Loucy (cell line): ENCODE results near the gene STX19.

Experiments used
- H2AFZ ChIP-seq: fragments of 200-600 bp; sonication (generic); 2 replicates; pipeline ENCODE4 v1.6.0; 2016; ENCODE audit warnings: antibody characterized with exemption, mild to moderate bottlenecking, low read length, moderate library complexity
- H3F3A ChIP-seq: fragments of 200-600 bp; 2 replicates; pipeline ENCODE4 v1.6.0; 2016; ENCODE audit warnings: antibody characterized with exemption, low read depth, mild to moderate bottlenecking
- H3K27me3 ChIP-seq: fragments of 200-600 bp; sonication (generic); 2 replicates; pipeline ENCODE4 v1.6.1; 2014; ENCODE audit warnings: low read length, mild to moderate bottlenecking; ENCODE audit not compliant: insufficient read depth, poor library complexity, severe bottlenecking
- H3K36me3 ChIP-seq: fragments of 200-600 bp; sonication (generic); 2 replicates; pipeline ENCODE4 v1.6.1; 2016; ENCODE audit warnings: low read length; ENCODE audit not compliant: insufficient read depth
- H3K4me1 ChIP-seq: fragments of 200-600 bp; sonication (generic); 2 replicates; pipeline ENCODE4 v1.5.1; 2014; ENCODE audit warnings: low read length, mild to moderate bottlenecking; ENCODE audit not compliant: insufficient read depth, poor library complexity, severe bottlenecking
- H3K4me2 ChIP-seq: fragments of 200-600 bp; sonication (generic); 2 replicates; pipeline ENCODE4 v1.6.0; 2014; ENCODE audit warnings: antibody characterized with exemption, low read length, low read depth, mild to moderate bottlenecking; ENCODE audit not compliant: poor library complexity, severe bottlenecking
- H3K4me3 ChIP-seq: fragments of 200-600 bp; sonication (generic); 2 replicates; pipeline ENCODE4 v1.5.1; 2014; ENCODE audit warnings: low read length, mild to moderate bottlenecking, mixed read lengths; ENCODE audit not compliant: poor library complexity, severe bottlenecking
- H3K79me2 ChIP-seq: fragments of 200-600 bp; sonication (generic); 2 replicates; pipeline ENCODE4 v1.6.1; 2014; ENCODE audit warnings: low read length; ENCODE audit not compliant: insufficient read depth
- H3K9ac ChIP-seq: fragments of 200-600 bp; sonication (generic); 2 replicates; pipeline ENCODE4 v1.6.0; 2014; ENCODE audit warnings: mild to moderate bottlenecking, low read depth, low read length, moderate library complexity; ENCODE audit not compliant: poor library complexity, severe bottlenecking
- H3K9me2 ChIP-seq: fragments of 200-600 bp; sonication (generic); replicated peaks from 2 replicates; pipeline ENCODE4 v1.6.1; 2016; ENCODE audit warnings: low read depth, low read length, mixed read lengths
- H3K9me3 ChIP-seq: fragments of 200-600 bp; sonication (generic); 2 replicates; pipeline ENCODE4 v1.6.1; 2014; ENCODE audit warnings: mild to moderate bottlenecking, antibody characterized with exemption, low read length, low read depth; ENCODE audit not compliant: insufficient read depth
- H4K20me1 ChIP-seq: fragments of 200-600 bp; sonication (generic); 2 replicates; pipeline ENCODE4 v1.6.0; 2014; ENCODE audit warnings: antibody characterized with exemption, low read length, mild to moderate bottlenecking; ENCODE audit not compliant: insufficient read depth, poor library complexity, severe bottlenecking
- EZH2phosphoT487 ChIP-seq: fragments of 200-600 bp; IDR thresholded peaks from 2 replicates; pipeline ENCODE4 v1.6.1; 2018; ENCODE audit warnings: antibody characterized with exemption, mild to moderate bottlenecking, moderate library complexity, borderline replicate concordance
- TF ChIP-seq, protein P1 (sequence below): fragments of 200-600 bp; sonication (generic); conservative IDR thresholded peaks from 2 replicates; pipeline ENCODE4 v1.5.1; 2014; ENCODE audit warnings: mild to moderate bottlenecking, antibody characterized with exemption, low read length

The STX19 gene

DNA sequence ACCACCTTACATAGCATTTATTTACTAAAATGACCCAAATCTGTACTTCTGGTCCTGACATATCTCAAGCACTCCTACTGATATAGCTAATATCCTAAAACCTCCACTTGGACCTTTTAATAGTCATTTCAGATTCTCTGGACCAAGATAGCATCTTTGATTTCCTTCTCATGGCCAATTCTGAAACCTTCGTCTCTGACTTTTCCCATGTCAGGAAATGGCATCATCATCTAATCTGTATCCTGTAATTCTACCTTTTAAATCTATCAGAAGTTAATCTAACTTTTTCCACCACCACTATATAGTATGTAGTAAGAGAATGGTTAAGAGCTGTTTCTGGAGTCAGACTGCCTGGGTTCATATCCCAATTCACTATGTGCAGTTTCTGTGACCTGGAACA lies 16.2 kb downstream of the STX19 start:
- no peak overlapping the region for H3K9ac ChIP-seq
- H3K9me3 ChIP-seq: no peaks in the 10 kb centered on the region
- H3K27me3 ChIP-seq: no peaks in the 10 kb centered on the region
- H3K4me3 ChIP-seq: no peak overlapping the region
- no peak for TF ChIP-seq EZH2phosphoT487
- TF ChIP-seq, protein P1, sequence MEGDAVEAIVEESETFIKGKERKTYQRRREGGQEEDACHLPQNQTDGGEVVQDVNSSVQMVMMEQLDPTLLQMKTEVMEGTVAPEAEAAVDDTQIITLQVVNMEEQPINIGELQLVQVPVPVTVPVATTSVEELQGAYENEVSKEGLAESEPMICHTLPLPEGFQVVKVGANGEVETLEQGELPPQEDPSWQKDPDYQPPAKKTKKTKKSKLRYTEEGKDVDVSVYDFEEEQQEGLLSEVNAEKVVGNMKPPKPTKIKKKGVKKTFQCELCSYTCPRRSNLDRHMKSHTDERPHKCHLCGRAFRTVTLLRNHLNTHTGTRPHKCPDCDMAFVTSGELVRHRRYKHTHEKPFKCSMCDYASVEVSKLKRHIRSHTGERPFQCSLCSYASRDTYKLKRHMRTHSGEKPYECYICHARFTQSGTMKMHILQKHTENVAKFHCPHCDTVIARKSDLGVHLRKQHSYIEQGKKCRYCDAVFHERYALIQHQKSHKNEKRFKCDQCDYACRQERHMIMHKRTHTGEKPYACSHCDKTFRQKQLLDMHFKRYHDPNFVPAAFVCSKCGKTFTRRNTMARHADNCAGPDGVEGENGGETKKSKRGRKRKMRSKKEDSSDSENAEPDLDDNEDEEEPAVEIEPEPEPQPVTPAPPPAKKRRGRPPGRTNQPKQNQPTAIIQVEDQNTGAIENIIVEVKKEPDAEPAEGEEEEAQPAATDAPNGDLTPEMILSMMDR: no peak
- no peaks in the 10 kb centered on the region for H4K20me1 ChIP-seq
- H3F3A ChIP-seq: no peaks in the 10 kb centered on the region
- H2AFZ ChIP-seq: no peak overlapping the region
- peaks cover 3% of the 10 kb centered on the region for H3K4me1 ChIP-seq
- no peaks in the 10 kb centered on the region for H3K9me2 ChIP-seq
- H3K79me2 ChIP-seq: no peaks in the 10 kb centered on the region
- H3K4me2 ChIP-seq: no peak overlapping the region
- peaks cover 2% of the 10 kb centered on the region; the same call in 1 of the 2 replicates for H3K36me3 ChIP-seq

DNA sequence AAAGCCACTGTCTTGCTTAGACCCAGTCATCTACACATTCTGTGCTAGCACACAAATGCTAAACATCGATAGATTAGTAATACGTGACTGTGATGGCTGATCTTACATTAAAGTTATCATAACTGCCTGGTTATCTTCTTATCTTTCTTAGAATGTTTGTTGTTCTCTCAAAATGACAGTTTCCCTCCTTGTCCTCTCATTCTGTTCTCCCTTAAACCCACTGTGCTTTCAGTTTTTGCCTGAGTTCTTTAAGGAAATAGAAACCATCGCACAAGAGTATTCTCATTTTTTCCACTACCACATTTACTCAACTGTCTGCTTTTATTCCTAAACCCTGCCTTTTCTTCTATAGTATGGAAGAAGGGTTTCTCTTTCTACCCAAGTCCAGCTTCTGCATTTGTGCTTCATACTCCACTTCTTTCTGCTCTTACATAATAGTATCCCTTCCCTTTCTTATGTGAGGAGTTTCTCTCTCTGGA lies 17.1 kb downstream of the STX19 start:
- TF ChIP-seq, protein P1: no peak
- no peak for TF ChIP-seq EZH2phosphoT487
- no peaks in the 10 kb centered on the region for H3K9me3 ChIP-seq
- H3F3A ChIP-seq: no peaks in the 10 kb centered on the region
- H4K20me1 ChIP-seq: no peaks in the 10 kb centered on the region
- H2AFZ ChIP-seq: no peak overlapping the region
- H3K36me3 ChIP-seq: peaks cover 3% of the 10 kb centered on the region; the same call in 1 of the 2 replicates
- H3K4me1 ChIP-seq: peaks cover 3% of the 10 kb centered on the region
- H3K9ac ChIP-seq: no peak overlapping the region
- H3K4me2 ChIP-seq: no peak overlapping the region
- H3K27me3 ChIP-seq: no peaks in the 10 kb centered on the region
- no peaks in the 10 kb centered on the region for H3K79me2 ChIP-seq
- H3K4me3 ChIP-seq: no peak overlapping the region
- no peaks in the 10 kb centered on the region for H3K9me2 ChIP-seq

DNA sequence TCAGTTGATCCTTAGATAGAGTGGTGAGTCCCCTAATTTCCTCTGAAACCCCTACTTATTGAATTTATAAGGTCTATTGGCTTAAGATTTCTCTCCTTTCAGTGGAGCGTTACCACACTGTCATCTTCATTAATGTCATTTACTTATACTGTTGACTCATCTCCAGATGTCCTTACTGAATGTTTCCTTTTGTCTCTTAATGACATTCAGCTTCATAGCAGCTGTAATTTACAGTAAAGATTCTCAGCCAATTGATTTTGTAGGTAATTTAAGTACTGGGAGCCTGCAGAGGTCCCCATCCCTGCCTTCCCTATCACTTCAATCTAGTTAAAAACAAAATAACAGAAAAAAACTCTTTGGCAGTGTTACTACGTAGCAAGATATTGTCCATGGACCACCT lies 18.8 kb downstream of the STX19 start:
- H3K36me3 ChIP-seq: peaks cover 3% of the 10 kb centered on the region; the same call in 1 of the 2 replicates
- H2AFZ ChIP-seq: no peak overlapping the region
- no peaks in the 10 kb centered on the region for H4K20me1 ChIP-seq
- TF ChIP-seq, protein P1: no peak
- TF ChIP-seq EZH2phosphoT487: no peak
- no peak overlapping the region for H3K9ac ChIP-seq
- H3K79me2 ChIP-seq: no peaks in the 10 kb centered on the region
- no peaks in the 10 kb centered on the region for H3K9me2 ChIP-seq
- no peaks in the 10 kb centered on the region for H3F3A ChIP-seq
- no peak overlapping the region for H3K4me2 ChIP-seq
- H3K4me1 ChIP-seq: no peaks in the 10 kb centered on the region
- H3K27me3 ChIP-seq: no peaks in the 10 kb centered on the region
- no peaks in the 10 kb centered on the region for H3K9me3 ChIP-seq
- H3K4me3 ChIP-seq: no peak overlapping the region
